H9 (cell line): ENCODE data around the gene BBX. TPM values are rescaled to one million over a fixed set of nuclear protein-coding genes. Genes with fewer than 3 reads are reported as not detected.

Experiments used
- DNase-seq: peaks from one replicate; pipeline ENCODE4 v3.0.0-alpha.2; 2017
- H2AFZ ChIP-seq: one replicate; pipeline ENCODE4 v1.6.1; 2013; ENCODE audit warnings: mild to moderate bottlenecking, low read length, control low read depth, moderate library complexity
- H2AK5ac ChIP-seq: 2 replicates; pipeline ENCODE4 v1.6.1; 2013; ENCODE audit warnings: low read length, control low read depth, mixed read lengths; ENCODE audit not compliant: insufficient read length
- H2BK120ac ChIP-seq: one replicate; pipeline ENCODE4 v1.6.1; 2013; ENCODE audit warnings: low read depth, mild to moderate bottlenecking, low read length, control low read depth, inconsistent platforms; ENCODE audit not compliant: poor library complexity, severe bottlenecking
- H2BK12ac ChIP-seq: 2 replicates; pipeline ENCODE4 v1.6.1; 2013; ENCODE audit warnings: low read length, control low read depth, mixed read lengths, low read depth; ENCODE audit not compliant: insufficient read length
- H2BK15ac ChIP-seq: 2 replicates; pipeline ENCODE4 v1.6.1; 2013; ENCODE audit warnings: low read depth, low read length, control low read depth
- H2BK20ac ChIP-seq: one replicate; pipeline ENCODE4 v1.6.1; 2013; ENCODE audit warnings: low read depth, mild to moderate bottlenecking, low read length, control low read depth, inconsistent platforms; ENCODE audit not compliant: poor library complexity, severe bottlenecking
- H2BK5ac ChIP-seq: 2 replicates; pipeline ENCODE4 v1.6.1; 2013; ENCODE audit warnings: low read length, control low read depth, mixed read lengths; ENCODE audit not compliant: insufficient read length
- H3K14ac ChIP-seq: 2 replicates; pipeline ENCODE4 v1.6.1; 2013; ENCODE audit warnings: low read length, control low read depth; ENCODE audit not compliant: insufficient read depth
- H3K18ac ChIP-seq: 2 replicates; pipeline ENCODE4 v1.6.1; 2013; ENCODE audit warnings: low read depth, mild to moderate bottlenecking, mixed read lengths, low read length, control low read depth; ENCODE audit not compliant: insufficient read length
- H3K23ac ChIP-seq: 2 replicates; pipeline ENCODE4 v1.6.1; 2013; ENCODE audit warnings: low read length, control low read depth, mixed read lengths, low read depth; ENCODE audit not compliant: insufficient read length
- H3K23me2 ChIP-seq: 2 replicates; pipeline ENCODE4 v1.6.1; 2013; ENCODE audit warnings: low read depth, mild to moderate bottlenecking, mixed read lengths, low read length, control low read depth; ENCODE audit not compliant: insufficient read length, poor library complexity, severe bottlenecking
- H3K27ac ChIP-seq: 2 replicates; pipeline ENCODE4 v1.5.1; 2013; ENCODE audit warnings: low read length, control low read depth, mixed read lengths, low read depth; ENCODE audit not compliant: insufficient read length
- H3K27me3 ChIP-seq: 2 replicates; pipeline ENCODE4 v1.6.1; 2013; ENCODE audit warnings: low read length, control low read depth, inconsistent platforms; ENCODE audit not compliant: insufficient read depth
- H3K4ac ChIP-seq: 2 replicates; pipeline ENCODE4 v1.6.1; 2013; ENCODE audit warnings: low read depth, mild to moderate bottlenecking, control low read depth, inconsistent platforms, low read length, moderate library complexity
- H3K4me1 ChIP-seq: 2 replicates; pipeline ENCODE4 v1.6.1; 2013; ENCODE audit warnings: low read length, control low read depth, inconsistent platforms; ENCODE audit not compliant: insufficient read depth
- H3K4me2 ChIP-seq: 2 replicates; pipeline ENCODE4 v1.6.1; 2013; ENCODE audit warnings: low read length, control low read depth, mixed read lengths; ENCODE audit not compliant: insufficient read length, insufficient read depth
- H3K56ac ChIP-seq: 2 replicates; pipeline ENCODE4 v1.6.1; 2013; ENCODE audit warnings: low read depth, mild to moderate bottlenecking, mixed read lengths, low read length, control low read depth; ENCODE audit not compliant: insufficient read length
- H3K79me1 ChIP-seq: 2 replicates; pipeline ENCODE4 v1.6.1; 2013; ENCODE audit warnings: low read depth, mild to moderate bottlenecking, moderate library complexity, low read length, control low read depth, inconsistent platforms; ENCODE audit not compliant: insufficient read depth, poor library complexity, severe bottlenecking
- H3K79me2 ChIP-seq: 2 replicates; pipeline ENCODE4 v1.6.1; 2013; ENCODE audit warnings: low read length, control low read depth, inconsistent platforms; ENCODE audit not compliant: insufficient read depth
- H3K9ac ChIP-seq: 2 replicates; pipeline ENCODE4 v1.6.1; 2013; ENCODE audit warnings: low read length, control low read depth, mixed read lengths; ENCODE audit not compliant: insufficient read length; ENCODE audit errors: extremely low read depth
- H3K9me3 ChIP-seq: one replicate; pipeline ENCODE4 v1.6.1; 2013; ENCODE audit warnings: low read depth, low read length, inconsistent platforms; ENCODE audit not compliant: control insufficient read depth
- H3T11ph ChIP-seq: one replicate; pipeline ENCODE4 v1.6.1; 2013; ENCODE audit warnings: mild to moderate bottlenecking, low read length, control low read depth, inconsistent platforms
- H4K20me1 ChIP-seq: one replicate; pipeline ENCODE4 v1.6.1; 2013; ENCODE audit not compliant: control insufficient read depth, insufficient read length, insufficient read depth
- H4K5ac ChIP-seq: 2 replicates; pipeline ENCODE4 v1.6.1; 2013; ENCODE audit warnings: low read depth, mild to moderate bottlenecking, mixed read lengths, low read length, control low read depth; ENCODE audit not compliant: insufficient read length
- H4K8ac ChIP-seq: replicated peaks from 2 replicates; pipeline ENCODE4 v1.6.1; 2013; ENCODE audit warnings: low read length, control low read depth, mixed read lengths, low read depth; ENCODE audit not compliant: insufficient read length
- H4K91ac ChIP-seq: 2 replicates; pipeline ENCODE4 v1.6.1; 2013; ENCODE audit warnings: low read depth, mild to moderate bottlenecking, moderate library complexity, mixed read lengths, low read length, control low read depth; ENCODE audit not compliant: insufficient read length
- H3K27ac Mint-ChIP-seq, 3 experiments: 2 replicates in 2 of 3; 3 replicates in 1 of 3; pipeline ENCODE4 v1.8.0; 2020 to 2021; ENCODE audit warnings: mixed read lengths in 3 of 3, mild to moderate bottlenecking in 1 of 3, moderate library complexity in 1 of 3
- H3K27me3 Mint-ChIP-seq: 2 replicates; pipeline ENCODE4 v1.8.0; 2021; ENCODE audit warnings: low read depth, mild to moderate bottlenecking, moderate library complexity, mixed read lengths
- H3K36me3 Mint-ChIP-seq, 3 experiments: 2 replicates in 2 of 3; 3 replicates in 1 of 3; pipeline ENCODE4 v1.8.0; 2020 to 2021; ENCODE audit warnings: low read depth in 3 of 3, mixed read lengths in 3 of 3; ENCODE audit not compliant: insufficient read depth in 1 of 3
- H3K4me1 Mint-ChIP-seq, 2 experiments: 2 replicates each; pipeline ENCODE4 v1.8.0; 2020; ENCODE audit warnings: mixed read lengths in 2 of 2
- H3K4me3 Mint-ChIP-seq, 2 experiments: 2 replicates in 1 of 2; 3 replicates in 1 of 2; pipeline ENCODE4 v1.8.0; 2020 to 2021; ENCODE audit warnings: mild to moderate bottlenecking in 2 of 2, mixed read lengths in 2 of 2, moderate library complexity in 1 of 2
- H3K9me3 Mint-ChIP-seq, 2 experiments: 2 replicates in 1 of 2; 3 replicates in 1 of 2; pipeline ENCODE4 v1.8.0; 2020; ENCODE audit warnings: mild to moderate bottlenecking in 2 of 2, mixed read lengths in 2 of 2, moderate library complexity in 1 of 2
- WGBS: extraction: QIAGEN DNeasy Blood & Tissue Kit; methylation state at CpG from one replicate; pipeline ENCODE4 v1.1.7; 2013; ENCODE audit warnings: missing lambda C conversion rate, low lambda C conversion rate, mixed read lengths; ENCODE audit not compliant: insufficient read length; ENCODE audit errors: extremely low coverage; 5-methylcytosine and 5-hydroxymethylcytosine counted together
- total RNA-seq: library from RNA; stranded (reverse); gene quantifications from 2 replicates; pipeline ENCODE4 v1.2.1, GENCODE V29; 2021
- TF ChIP-seq, protein P1 (sequence below): fragments of 200-600 bp; sonication (generic); conservative IDR thresholded peaks from 3 replicates; pipeline ENCODE4 v1.8.0; 2021; ENCODE audit warnings: antibody characterized with exemption, mild to moderate bottlenecking

BBX gene
- total RNA-seq, 1 experiment from 2014 or later = 34.8 TPM

DNA sequence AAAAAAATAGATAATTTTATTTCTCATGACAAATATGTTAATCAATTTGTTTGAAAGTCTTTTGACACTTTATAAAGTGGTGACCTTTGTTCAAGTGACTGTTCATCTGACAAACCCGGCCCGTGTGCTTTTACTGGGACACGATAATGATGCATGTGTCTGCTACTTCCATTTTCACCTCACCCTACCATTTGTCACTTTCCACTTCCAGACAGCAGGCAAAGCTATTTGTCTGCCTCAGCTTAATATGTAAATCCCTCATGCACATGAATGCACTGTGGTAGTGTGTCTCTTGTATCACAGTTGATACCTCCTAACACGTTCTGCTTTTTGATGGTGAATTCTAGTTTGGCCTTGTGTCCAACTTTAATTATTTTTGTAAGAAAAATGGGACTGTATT, 204.3 kb downstream of the BBX start:
- H3T11ph ChIP-seq = no peak overlapping the region
- no peak overlapping the region for H4K91ac ChIP-seq
- peaks cover 3 to 7% of the 10 kb centered on the region in 2 experiments for H3K4me1 Mint-ChIP-seq
- H3K9me3 Mint-ChIP-seq = peaks cover 3 to 4% of the 10 kb centered on the region in 2 experiments; a peak in 3 of 5 replicates
- no peaks in the 10 kb centered on the region for H3K4me1 ChIP-seq
- H3K27me3 Mint-ChIP-seq = no peaks in the 10 kb centered on the region
- TF ChIP-seq, protein P1, sequence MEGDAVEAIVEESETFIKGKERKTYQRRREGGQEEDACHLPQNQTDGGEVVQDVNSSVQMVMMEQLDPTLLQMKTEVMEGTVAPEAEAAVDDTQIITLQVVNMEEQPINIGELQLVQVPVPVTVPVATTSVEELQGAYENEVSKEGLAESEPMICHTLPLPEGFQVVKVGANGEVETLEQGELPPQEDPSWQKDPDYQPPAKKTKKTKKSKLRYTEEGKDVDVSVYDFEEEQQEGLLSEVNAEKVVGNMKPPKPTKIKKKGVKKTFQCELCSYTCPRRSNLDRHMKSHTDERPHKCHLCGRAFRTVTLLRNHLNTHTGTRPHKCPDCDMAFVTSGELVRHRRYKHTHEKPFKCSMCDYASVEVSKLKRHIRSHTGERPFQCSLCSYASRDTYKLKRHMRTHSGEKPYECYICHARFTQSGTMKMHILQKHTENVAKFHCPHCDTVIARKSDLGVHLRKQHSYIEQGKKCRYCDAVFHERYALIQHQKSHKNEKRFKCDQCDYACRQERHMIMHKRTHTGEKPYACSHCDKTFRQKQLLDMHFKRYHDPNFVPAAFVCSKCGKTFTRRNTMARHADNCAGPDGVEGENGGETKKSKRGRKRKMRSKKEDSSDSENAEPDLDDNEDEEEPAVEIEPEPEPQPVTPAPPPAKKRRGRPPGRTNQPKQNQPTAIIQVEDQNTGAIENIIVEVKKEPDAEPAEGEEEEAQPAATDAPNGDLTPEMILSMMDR = no peak
- H4K8ac ChIP-seq = no peak overlapping the region
- no CpG with 5 or more reads among the region's 4 CpGs for WGBS
- no peak overlapping the region for H2BK20ac ChIP-seq
- no peak overlapping the region for H3K14ac ChIP-seq
- no peak overlapping the region for H3K18ac ChIP-seq
- no peak overlapping the region for H3K4me3 Mint-ChIP-seq
- H3K9ac ChIP-seq = no peak overlapping the region
- no peaks in the 10 kb centered on the region for H3K79me1 ChIP-seq
- no peak overlapping the region for H2AFZ ChIP-seq
- H3K56ac ChIP-seq = no peak overlapping the region
- no peak overlapping the region for H3K4me2 ChIP-seq
- H2BK15ac ChIP-seq = no peak overlapping the region
- H3K36me3 Mint-ChIP-seq = peaks cover 9 to 30% (median 18%) of the 10 kb centered on the region in 3 experiments
- no peaks in the 10 kb centered on the region for H3K23me2 ChIP-seq
- no peaks in the 10 kb centered on the region for H3K9me3 ChIP-seq
- H4K5ac ChIP-seq = no peak overlapping the region
- H2BK120ac ChIP-seq = no peak overlapping the region
- no peaks in the 10 kb centered on the region for H3K27me3 ChIP-seq
- H3K79me2 ChIP-seq = no peaks in the 10 kb centered on the region
- H3K23ac ChIP-seq = no peak overlapping the region
- no peak overlapping the region for H2BK5ac ChIP-seq
- no peak for DNase-seq
- no peak overlapping the region for H2BK12ac ChIP-seq
- no peak overlapping the region for H3K27ac Mint-ChIP-seq
- no peak overlapping the region for H2AK5ac ChIP-seq
- no peak overlapping the region for H3K27ac ChIP-seq
- no peak overlapping the region for H3K4ac ChIP-seq
- H4K20me1 ChIP-seq = no peaks in the 10 kb centered on the region
